Rectal smooth muscle tissue (tissue), 1 donor: ENCODE data around the gene MCTP1.

ENCODE experiments used
- H3K27ac ChIP-seq: one replicate; pipeline ENCODE4 v1.7.0; 2013; ENCODE audit warnings: low read depth, low read length, inconsistent platforms
- H3K27me3 ChIP-seq: one replicate; pipeline ENCODE4 v1.7.0; 2013; ENCODE audit warnings: low read length; ENCODE audit not compliant: control insufficient read depth, insufficient read depth
- H3K36me3 ChIP-seq: one replicate; pipeline ENCODE4 v1.7.0; 2013; ENCODE audit warnings: low read length; ENCODE audit not compliant: control insufficient read depth, insufficient read depth
- H3K4me1 ChIP-seq: one replicate; pipeline ENCODE4 v1.7.0; 2013; ENCODE audit warnings: low read length; ENCODE audit not compliant: control insufficient read depth, insufficient read depth
- H3K4me3 ChIP-seq: one replicate; pipeline ENCODE4 v1.7.0; 2013; ENCODE audit warnings: low read length
- H3K9ac ChIP-seq: one replicate; pipeline ENCODE4 v1.7.0; 2013; ENCODE audit warnings: low read length

Gene MCTP1

GRCh38 chr5:95281226-95281625 lies 3.7 kb downstream of the MCTP1 start:
- no peaks in the 10 kb centered on the region for H3K36me3 ChIP-seq
- no peaks in the 10 kb centered on the region for H3K4me1 ChIP-seq
- H3K9ac ChIP-seq = no peak overlapping the region
- no peak overlapping the region for H3K27ac ChIP-seq
- no peak overlapping the region for H3K4me3 ChIP-seq
- peaks cover 10% of the 10 kb centered on the region for H3K27me3 ChIP-seq

GRCh38 chr5:95280401-95281095 lies 4.3 kb downstream of the MCTP1 start:
- no peaks in the 10 kb centered on the region for H3K36me3 ChIP-seq
- H3K27me3 ChIP-seq = peaks cover 10% of the 10 kb centered on the region
- H3K4me1 ChIP-seq = no peaks in the 10 kb centered on the region
- no peak overlapping the region for H3K4me3 ChIP-seq
- H3K27ac ChIP-seq = no peak overlapping the region
- no peak overlapping the region for H3K9ac ChIP-seq

GRCh38 chr5:95274011-95274410 lies 10.9 kb downstream of the MCTP1 start:
- Histone ChIP-seq H3K27me3 (no peaks in the 10 kb centered on the region), H3K4me1 (no peaks in the 10 kb centered on the region), H3K4me3 (no peak overlapping the region), H3K27ac (no peak overlapping the region), H3K9ac (no peak overlapping the region), H3K36me3 (no peaks in the 10 kb centered on the region)

- Histone ChIP-seq H3K27ac (no peak overlapping the region), H3K4me1 (no peaks in the 10 kb centered on the region), H3K9ac (no peak overlapping the region), H3K4me3 (no peak overlapping the region), H3K36me3 (no peaks in the 10 kb centered on the region), H3K27me3 (no peaks in the 10 kb centered on the region)
These were observed 12.5 kb downstream of the MCTP1 start for GRCh38 chr5:95272316-95272929.

GRCh38 chr5:95262933-95263660 lies 21.8 kb downstream of the MCTP1 start:
- Histone ChIP-seq H3K4me3 (no peak overlapping the region), H3K9ac (no peak overlapping the region), H3K27me3 (no peaks in the 10 kb centered on the region), H3K36me3 (no peaks in the 10 kb centered on the region), H3K27ac (no peak overlapping the region), H3K4me1 (no peaks in the 10 kb centered on the region)

GRCh38 chr5:95261437-95262175 lies 23.3 kb downstream of the MCTP1 start:
- Histone ChIP-seq H3K9ac (no peak overlapping the region), H3K36me3 (no peaks in the 10 kb centered on the region), H3K4me3 (no peak overlapping the region), H3K27me3 (no peaks in the 10 kb centered on the region), H3K27ac (no peak overlapping the region), H3K4me1 (no peaks in the 10 kb centered on the region)

- H3K27me3 ChIP-seq = no peaks in the 10 kb centered on the region
- no peak overlapping the region for H3K27ac ChIP-seq
- no peak overlapping the region for H3K9ac ChIP-seq
- no peaks in the 10 kb centered on the region for H3K36me3 ChIP-seq
- H3K4me1 ChIP-seq = no peaks in the 10 kb centered on the region
- no peak overlapping the region for H3K4me3 ChIP-seq
These were observed 27.9 kb downstream of the MCTP1 start for GRCh38 chr5:95256991-95257390.

GRCh38 chr5:95256446-95256845 lies 28.4 kb downstream of the MCTP1 start:
- no peak overlapping the region for H3K4me3 ChIP-seq
- no peaks in the 10 kb centered on the region for H3K36me3 ChIP-seq
- no peaks in the 10 kb centered on the region for H3K4me1 ChIP-seq
- no peak overlapping the region for H3K9ac ChIP-seq
- H3K27me3 ChIP-seq = no peaks in the 10 kb centered on the region
- H3K27ac ChIP-seq = no peak overlapping the region

- Histone ChIP-seq H3K36me3 (no peaks in the 10 kb centered on the region), H3K4me3 (no peak overlapping the region), H3K27me3 (no peaks in the 10 kb centered on the region), H3K4me1 (no peaks in the 10 kb centered on the region), H3K27ac (no peak overlapping the region), H3K9ac (no peak overlapping the region)
These were observed 32.1 kb downstream of the MCTP1 start for GRCh38 chr5:95252801-95253200.

- H3K4me3 ChIP-seq = no peak overlapping the region
- H3K27me3 ChIP-seq = no peaks in the 10 kb centered on the region
- H3K27ac ChIP-seq = no peak overlapping the region
- H3K36me3 ChIP-seq = no peaks in the 10 kb centered on the region
- H3K9ac ChIP-seq = no peak overlapping the region
- H3K4me1 ChIP-seq = no peaks in the 10 kb centered on the region
These were observed 33.7 kb downstream of the MCTP1 start for GRCh38 chr5:95251185-95251584.

- H3K9ac ChIP-seq = no peak overlapping the region
These were observed 40.4 kb downstream of the MCTP1 start for GRCh38 chr5:95244479-95244878.

GRCh38 chr5:95241635-95242034 lies 43.3 kb downstream of the MCTP1 start:
- no peaks in the 10 kb centered on the region for H3K4me1 ChIP-seq
- H3K36me3 ChIP-seq = no peaks in the 10 kb centered on the region
- H3K4me3 ChIP-seq = no peak overlapping the region

More at GRCh38 chr5:95244479-95244878, 40.4 kb downstream of the MCTP1 start:
- no peak overlapping the region for H3K4me3 ChIP-seq
- no peaks in the 10 kb centered on the region for H3K4me1 ChIP-seq
- no peaks in the 10 kb centered on the region for H3K27me3 ChIP-seq
- H3K36me3 ChIP-seq = no peaks in the 10 kb centered on the region
- H3K27ac ChIP-seq = no peak overlapping the region

More at GRCh38 chr5:95241635-95242034, 43.3 kb downstream of the MCTP1 start:
- H3K9ac ChIP-seq = no peak overlapping the region
- H3K27me3 ChIP-seq = no peaks in the 10 kb centered on the region
- H3K27ac ChIP-seq = no peak overlapping the region
